Renal cortical epithelial cell (primary cell): ENCODE measurements around the gene TMEM72. TPM values are rescaled to one million over a fixed set of nuclear protein-coding genes. Genes with fewer than 3 reads are reported as not detected.

Experiments
- DNase-seq: peaks from one replicate; pipeline ENCODE4 v3.0.0-alpha.2; 2011; ENCODE audit warnings: low read depth
- total RNA-seq: library from RNA; depleted of rRNA; stranded (reverse); fragments of >200 nt; gene quantifications from 2 replicates; pipeline ENCODE4 v1.2.3, GENCODE V29; 2014

Gene TMEM72
- total RNA-seq, 1 donor from 2014 or later, result 0.15 TPM

DNA sequence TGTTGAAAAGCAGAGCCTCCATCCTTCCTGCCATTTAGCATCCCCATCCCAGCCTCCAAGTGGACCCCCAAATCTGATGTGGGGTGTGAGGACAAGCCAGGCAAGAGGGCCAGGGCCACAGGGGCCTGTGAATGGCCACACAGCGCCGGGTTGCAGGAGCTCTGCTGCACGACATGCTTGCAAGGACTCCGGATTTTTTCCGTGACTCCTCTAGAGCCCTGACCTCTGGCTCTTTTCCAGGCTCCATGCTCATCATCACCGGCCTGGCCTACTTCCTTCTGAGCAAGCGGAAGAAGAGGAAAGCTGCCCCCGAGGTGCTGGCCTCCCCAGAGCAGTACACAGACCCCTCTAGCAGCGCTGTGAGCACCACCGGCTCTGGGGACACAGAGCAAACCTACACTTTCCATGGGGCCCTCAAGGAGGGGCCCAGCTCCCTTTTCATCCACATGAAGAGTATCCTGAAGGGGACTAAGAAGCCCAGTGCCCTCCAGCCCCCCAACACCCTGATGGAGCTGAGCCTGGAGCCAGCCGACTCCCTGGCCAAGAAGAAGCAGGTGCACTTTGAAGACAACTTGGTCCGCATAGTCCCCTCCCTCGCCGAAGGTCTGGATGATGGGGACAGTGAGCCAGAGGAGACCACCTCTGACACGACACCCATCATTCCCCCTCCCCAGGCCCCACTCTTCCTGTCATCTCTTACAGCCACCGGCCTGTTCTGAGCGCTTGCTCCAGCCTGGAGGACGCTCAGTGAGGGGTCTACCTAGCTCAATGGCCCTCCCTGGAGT lies 23.5 kb downstream of the TMEM72 start:
- no peak for DNase-seq

GRCh38 chr10:44935201-44935965 lies 24.2 kb downstream of the TMEM72 start:
- peak; percentile 96 for DNase-seq

DNA sequence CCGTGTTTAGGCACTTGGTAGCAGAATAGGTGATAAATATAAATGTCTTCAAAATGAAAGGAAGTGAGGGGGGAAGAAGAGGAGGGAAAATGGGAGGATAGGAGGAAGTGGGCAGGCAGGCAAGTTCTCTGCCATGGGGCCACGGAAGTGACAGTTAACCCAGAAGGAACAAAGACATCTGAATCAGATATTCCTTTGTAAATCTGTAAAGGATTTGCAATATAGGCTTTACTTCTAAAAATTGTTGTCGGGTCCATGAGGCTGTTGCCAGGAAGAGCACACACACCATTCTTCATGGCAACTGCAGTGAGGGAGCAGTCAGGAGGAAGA lies 24.8 kb downstream of the TMEM72 start:
- DNase-seq, result no peak

DNA sequence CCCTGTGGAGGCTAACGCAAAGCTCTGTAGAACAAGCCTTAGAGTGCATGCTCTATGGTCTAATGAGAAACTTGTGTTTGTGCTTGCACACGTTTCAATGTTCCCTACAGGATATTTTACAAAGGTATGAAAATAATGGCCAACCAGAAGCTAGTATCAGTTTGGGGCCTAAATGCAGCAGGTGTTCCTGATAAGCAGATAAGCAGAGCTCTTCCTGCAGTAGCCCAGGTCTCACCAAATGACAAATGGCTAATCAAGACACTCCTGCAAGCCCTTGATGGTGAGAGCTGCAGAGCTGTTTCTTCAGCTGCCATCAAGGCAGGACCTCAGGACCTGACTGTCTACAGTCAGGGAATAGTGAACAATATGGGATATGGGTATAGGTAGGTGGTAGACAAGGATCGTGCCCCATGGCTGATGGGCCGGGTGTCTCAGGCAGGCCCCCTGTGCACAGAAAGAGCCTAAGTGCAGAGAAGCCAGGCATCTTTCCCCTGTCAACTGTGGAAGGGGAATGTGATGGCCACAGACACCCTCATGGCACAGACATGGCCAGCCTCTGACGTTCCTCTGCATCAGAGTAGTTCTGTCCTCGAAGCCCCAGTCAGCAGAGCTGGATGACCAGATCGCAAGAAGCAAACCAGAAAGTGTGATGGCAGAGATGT lies 25.3 kb downstream of the TMEM72 start:
- no peak for DNase-seq

DNA sequence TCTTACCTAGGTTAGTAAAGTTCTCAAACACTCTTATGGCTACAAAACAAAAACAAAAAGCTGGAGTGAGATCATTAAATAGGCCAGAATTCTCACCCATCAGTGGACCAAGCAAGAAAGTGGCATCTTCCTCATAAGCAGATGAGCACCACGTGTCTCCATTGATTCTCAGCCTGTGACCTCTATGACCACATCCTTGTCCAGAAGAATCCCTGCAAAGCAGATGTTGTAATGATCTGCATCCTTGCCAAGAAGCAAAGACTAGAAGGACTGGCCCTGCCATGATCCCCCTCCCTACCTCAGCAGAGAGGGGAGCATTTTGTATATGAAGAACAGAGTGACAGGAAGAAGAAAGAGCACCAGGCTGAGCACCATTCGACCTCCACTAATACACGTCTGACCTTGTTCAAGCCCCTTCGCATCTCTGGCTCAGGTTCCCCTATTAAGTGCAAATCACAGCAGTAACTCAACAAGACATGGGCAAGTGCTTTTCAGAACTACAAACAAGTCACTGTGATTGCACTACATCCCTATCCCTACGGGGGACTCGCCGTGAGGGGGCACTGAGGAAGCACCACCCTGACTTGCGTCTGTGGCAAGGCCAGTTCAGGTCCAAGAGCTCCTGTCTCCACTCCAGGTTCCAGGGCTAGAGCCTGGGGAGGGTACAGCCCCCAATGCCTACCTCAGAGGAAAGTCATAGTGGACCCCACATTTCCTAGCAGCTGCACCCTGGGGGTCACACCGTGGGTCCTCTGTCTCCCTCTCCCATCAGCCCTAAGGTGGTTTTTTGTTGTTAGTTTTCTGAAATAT lies 26.3 kb downstream of the TMEM72 start:
- DNase-seq, result peak; percentile 77

GRCh38 chr10:44938956-44939355 lies 27.8 kb downstream of the TMEM72 start:
- DNase-seq, result no peak

GRCh38 chr10:44939691-44940401 lies 28.7 kb downstream of the TMEM72 start:
- peak; percentile 94 for DNase-seq

GRCh38 chr10:44944354-44944753 lies 33.2 kb downstream of the TMEM72 start:
- DNase-seq, result no peak

DNA sequence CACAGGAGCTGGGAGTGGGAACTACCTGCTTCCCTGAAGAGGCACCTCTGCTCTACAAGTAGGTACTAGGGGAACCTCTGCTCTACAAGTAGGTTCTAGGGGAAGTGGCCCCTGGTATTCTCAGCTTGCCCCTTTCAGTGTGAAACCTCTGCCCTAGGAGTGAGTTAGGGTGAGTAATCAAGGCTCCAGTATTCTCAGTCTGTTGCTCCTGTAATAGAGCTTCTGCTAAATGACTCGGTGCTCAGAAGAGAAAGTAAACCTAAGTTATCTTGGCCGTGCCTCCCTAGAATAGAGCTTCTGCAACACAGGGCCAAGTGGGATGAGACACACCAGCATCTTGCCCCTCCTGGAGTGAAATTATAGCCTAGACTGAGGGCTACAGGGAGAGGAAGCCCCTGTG lies 35.1 kb downstream of the TMEM72 start:
- peak; percentile 71 for DNase-seq

- DNase-seq, result peak; percentile 86
Measured at GRCh38 chr10:44947371-44948152, 36.4 kb downstream of the TMEM72 start.

DNA sequence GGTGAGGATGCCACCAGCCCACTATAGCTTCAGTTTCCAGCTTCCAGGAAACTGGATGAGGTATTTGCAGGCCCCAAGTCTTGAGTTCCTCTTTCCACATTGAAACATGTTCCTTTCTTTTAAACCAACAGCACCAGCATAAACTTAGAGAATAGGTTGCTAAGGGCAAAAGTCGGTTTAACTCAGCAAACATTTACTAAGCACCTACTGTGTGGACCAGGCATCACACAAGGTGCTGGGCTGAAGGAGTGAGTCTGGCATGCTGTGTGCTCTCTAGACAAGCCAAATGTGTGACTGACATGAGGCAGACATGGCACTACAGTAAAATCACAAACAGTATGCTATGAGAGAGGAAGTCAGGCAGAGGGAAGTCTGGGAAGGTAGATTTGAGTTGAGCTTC lies 37.5 kb downstream of the TMEM72 start:
- DNase-seq, result no peak

DNA sequence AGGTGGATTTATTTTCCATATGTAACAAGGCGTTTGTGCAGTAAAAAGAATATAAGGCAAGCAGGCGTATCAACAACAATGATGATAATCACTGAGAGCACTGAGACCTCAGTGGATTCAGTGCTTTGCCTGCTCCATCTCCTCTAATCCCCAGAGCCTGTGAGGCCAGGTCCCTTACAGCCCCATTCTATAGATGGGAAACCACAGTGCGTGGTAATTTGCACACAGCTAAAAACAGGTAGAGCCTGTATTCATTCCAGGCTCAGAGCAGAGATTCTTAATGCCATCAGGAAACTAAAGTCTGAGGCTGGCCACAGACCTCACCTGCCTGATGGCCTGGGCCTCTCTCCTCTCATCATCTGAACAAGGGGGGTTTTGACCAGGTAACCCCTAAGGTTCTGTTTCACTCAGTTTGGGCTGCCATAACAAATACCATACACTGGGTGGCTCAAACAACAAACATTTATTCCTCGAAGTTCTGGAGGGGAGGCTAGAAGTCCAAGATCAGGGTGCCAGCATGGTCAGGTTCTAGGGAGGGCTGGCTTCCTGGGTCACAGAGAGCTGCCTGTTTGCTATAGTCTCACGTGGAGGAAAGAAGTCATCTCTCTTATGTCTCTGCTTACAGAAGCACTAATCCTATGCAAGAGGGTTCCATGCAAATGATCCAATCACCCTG lies 38.1 kb downstream of the TMEM72 start:
- no peak for DNase-seq

GRCh38 chr10:44949915-44950314 lies 38.8 kb downstream of the TMEM72 start:
- DNase-seq, result no peak

DNA sequence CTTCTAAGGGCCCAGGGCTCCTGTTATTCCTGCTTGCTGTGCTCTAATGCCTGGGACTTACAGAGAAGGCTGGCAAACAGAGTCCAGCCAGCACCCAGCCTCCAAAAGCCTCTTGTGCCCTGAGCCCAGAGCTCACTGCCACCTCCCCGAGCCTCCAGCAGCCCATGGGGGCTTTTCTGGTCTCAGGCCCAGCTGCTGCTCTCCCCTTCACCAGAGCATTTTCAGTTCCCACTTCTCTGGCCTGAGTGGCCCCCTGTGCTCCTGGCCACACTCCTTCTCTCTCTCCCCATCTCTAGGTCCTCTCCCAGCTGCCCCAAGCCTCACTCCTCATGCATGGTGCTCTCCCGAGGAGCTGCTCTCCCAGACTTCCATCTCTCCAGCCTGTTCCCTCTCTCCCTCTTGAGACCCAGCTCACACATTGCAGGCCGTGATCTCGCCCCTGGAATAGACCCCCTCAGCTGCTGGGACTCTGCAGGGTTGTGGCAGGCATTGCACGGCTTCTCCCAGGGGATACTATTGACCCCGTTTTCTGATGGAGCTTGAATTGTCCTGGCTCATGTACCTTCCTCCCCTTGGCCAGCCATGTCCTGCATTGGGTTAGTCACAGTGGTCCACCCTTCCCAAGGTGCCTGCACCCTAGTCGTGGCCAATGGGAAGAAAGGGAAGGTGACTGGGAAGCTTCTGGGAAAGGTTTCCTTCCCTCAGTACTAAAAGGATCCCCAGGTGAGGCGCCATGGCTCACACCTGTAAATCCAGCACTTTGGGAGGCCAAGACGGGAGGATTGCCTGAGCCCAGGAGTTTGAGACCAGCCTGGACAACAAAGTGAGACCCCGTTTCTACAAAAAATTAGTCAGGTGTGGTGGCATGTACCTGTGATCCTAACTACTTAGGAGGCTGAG lies 39.4 kb downstream of the TMEM72 start:
- DNase-seq, result no peak

DNA sequence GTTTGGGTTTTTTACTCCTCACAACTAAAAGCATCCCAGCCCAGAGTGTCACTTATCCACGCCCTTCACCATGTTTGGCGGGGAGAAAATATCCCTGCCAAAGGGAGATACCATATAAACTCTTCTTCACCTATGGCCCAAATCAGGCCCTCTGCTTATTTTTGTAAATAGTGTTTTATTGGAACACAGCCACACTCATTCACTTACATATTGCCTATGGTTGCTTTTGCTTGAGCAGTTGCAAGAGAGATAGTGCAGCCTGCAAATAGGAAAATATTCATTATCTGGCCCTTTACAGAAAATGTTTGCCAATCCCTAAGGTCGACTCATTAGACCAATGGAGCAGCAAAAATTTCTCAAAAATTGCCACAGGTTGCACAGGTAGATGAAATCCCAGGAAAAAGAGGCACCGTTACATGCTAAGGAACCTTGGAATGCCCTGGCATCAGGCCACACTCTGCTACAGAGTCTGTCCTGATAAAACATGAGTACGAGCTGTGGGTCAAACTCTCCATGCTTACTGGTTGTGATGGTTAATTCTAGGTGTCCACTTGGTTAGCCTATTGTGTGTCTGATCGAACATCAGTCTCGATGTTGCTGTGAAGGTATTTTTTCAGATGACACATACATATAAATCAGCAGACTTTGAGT lies 40.6 kb downstream of the TMEM72 start:
- no peak for DNase-seq

DNA sequence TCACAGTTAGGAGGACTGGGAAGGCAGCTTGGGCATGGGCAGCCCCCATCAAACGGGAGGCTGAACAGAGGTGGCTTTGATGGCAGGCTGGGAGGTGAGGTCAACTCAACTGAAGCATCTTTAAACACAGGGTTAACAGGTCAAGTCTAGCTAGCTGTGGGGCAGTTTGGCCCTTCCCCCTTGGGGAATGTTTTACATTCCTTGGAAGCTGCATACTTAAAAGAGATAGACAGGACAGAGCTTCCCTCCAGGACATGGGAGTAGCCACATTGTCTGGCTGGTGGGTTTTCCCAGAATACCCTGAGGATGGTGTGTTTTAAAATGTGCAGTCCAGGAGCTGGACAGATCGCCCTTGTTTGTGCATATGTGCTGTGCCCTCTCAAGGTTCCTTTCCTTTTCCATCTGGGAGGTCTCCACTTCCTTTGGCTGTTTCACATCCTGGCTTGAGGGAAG lies 41.7 kb downstream of the TMEM72 start:
- no peak for DNase-seq

GRCh38 chr10:44954042-44954441 lies 42.9 kb downstream of the TMEM72 start:
- DNase-seq, result no peak

GRCh38 chr10:44954962-44955361 lies 43.8 kb downstream of the TMEM72 start:
- no peak for DNase-seq
